M059J (cell line): ENCODE data around the gene LAPTM5. TPM values are rescaled to one million over a fixed set of nuclear protein-coding genes. Genes with fewer than 3 reads are reported as not detected.

Experiments used
- DNase-seq: peaks from one replicate; pipeline ENCODE4 v3.0.0-alpha.2; 2012; ENCODE audit warnings: low read depth
- total RNA-seq: library from RNA; depleted of rRNA; stranded (reverse); fragments of >200 nt; shearing (Covaris generic); gene quantifications from 2 replicates; pipeline ENCODE4 v1.2.3, GENCODE V29; 2014

LAPTM5 gene
- total RNA-seq, 1 experiment from 2014 or later, result 3.4 TPM

- peak; percentile 32 for DNase-seq
These were observed 13.4 kb downstream of the LAPTM5 start for GRCh38 chr1:30744060-30744756.

GRCh38 chr1:30743584-30744059 is 14.0 kb downstream of the LAPTM5 start:
- peak; percentile 33 for DNase-seq

GRCh38 chr1:30742963-30743559 is 14.5 kb downstream of the LAPTM5 start:
- no peak for DNase-seq

DNA sequence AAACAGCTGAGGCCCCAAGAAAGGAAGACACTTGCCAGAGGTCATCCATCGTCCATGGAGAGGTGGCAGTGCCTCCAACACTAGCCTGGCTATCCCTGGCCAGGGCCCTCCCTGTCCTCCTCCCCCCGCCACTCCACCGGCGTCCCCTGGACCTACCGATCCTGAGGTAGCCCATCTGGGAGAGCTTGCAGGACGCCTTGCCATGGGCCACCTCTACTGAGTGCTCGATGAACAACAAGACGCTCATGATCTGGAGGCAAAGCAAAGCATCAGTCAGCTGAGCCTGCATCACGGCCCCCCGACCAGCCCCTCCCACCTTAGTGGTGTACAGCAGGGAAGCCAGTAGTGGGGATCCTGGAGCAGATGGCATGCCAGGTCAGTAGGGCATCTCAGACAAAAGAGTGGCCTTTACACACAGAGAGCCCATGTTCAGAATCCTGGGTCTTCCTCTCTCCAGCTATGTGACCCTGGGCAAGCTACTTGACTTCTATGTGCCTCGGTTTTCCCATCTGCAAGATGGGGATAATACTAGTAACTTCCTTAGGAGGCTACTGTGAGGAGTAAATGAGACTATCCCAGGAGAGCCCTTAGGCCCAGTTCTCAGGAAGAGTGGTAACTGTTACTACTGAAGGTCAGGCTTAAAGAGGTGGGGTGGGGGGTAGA is 15.1 kb downstream of the LAPTM5 start:
- DNase-seq, result no peak

- peak; percentile 72 for DNase-seq
These were observed 16.2 kb downstream of the LAPTM5 start for GRCh38 chr1:30741239-30741894.

DNA sequence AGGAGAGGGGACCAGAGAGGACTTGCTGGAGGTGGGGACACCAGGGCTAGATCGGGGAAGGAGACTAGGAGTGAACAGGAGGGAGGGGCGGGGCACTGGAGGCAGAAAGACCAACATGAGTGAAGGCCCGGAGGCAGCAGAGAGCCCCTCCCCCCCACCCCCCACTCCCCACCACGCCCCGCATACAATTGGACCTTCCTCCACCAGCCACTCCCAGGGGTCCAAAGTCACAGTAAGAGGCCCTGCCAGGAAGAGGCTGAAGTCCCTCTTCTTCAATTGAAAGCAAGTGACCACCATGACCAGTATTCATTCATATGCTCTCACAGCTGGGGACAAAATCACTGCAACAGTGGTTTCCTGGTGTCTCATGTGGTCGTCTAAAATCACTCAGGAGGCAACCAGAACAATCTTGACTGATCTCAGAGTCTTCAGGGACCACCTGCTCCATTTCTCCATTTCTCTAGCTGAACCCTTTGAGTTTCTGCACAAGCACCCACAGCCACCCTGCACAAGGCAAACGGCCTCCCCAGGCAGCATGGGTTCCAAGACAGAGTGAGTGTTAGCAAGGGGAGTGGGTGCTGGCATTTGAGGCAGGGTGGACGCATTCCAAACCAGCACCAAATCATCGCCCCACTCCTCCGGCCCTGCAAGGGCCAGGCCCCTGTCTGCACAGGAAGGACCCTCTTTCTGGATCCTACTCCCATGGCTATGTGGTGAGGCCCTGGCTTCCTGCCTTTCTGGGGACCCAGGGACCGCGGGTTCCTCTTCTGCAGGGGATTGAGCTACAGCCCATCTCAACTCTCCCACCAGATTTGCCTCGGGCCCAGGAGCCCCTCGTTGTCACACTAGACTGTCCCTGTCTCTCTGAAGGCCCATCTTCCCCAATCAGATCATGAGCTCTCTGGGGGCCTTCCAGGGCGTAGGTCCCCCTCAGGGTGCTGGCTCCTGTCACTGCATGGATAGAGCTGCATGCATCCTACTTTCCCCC is 17.0 kb downstream of the LAPTM5 start:
- no peak for DNase-seq

DNA sequence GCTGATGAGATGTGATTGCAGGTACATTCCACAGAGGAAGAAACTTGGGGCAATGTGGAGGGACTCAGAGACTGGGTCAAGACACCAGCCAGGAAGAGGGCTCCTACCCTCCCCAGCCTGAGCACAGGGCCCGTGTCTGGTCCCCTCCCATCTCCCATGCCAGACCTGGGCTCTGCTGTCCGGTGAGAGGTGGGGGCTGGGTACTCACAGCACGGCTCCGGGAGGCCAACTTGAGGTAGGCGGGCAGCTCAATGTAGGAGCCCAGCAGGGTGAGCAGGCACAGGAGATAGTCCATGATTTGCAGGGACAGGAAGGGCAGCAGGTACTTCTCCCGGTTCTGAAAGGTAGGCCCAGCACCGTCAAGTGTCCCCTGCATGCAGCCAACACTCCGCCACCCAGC is 18.0 kb downstream of the LAPTM5 start:
- no peak for DNase-seq

DNA sequence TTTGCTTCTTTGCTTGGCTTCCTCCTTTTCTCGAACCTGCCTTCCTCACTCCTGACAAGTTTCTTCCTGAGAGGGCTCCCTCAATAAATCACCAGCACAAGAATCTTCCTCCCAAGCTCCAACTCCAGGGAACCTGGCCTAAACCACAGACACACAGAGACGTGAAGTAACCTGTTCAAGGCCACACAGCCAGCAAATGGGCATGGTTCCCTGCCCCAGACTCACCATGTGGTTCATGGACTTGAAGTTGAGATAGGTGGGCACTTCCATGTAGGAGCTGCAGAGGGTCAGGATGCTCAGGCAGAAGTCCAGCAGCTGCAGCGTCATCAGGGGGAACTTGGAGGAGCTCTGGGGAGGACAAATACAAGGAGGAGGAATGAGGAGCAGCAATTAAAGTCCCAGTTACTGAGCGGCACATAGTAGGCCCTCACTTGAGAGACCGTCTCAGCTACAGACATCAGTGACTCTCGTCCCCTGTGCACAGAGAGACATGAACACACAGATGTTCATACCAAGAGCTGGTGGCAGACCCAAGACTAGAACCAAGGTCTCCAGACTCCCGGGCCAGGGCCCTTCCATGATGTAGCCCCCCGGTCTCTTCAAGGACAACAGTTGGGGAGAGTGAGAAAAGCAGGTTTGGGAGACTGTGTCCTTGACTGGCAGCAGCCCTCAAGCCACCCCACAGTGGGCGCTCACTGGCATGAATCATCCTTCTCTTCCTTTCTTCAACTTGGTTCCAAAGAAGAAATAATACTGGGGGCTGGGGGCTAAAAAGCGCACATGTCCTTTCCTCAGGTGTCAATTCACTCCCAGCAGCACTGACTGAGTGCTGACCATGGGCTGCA is 18.6 kb downstream of the LAPTM5 start:
- no peak for DNase-seq

GRCh38 chr1:30738040-30738714 is 19.4 kb downstream of the LAPTM5 start:
- DNase-seq, result no peak

DNA sequence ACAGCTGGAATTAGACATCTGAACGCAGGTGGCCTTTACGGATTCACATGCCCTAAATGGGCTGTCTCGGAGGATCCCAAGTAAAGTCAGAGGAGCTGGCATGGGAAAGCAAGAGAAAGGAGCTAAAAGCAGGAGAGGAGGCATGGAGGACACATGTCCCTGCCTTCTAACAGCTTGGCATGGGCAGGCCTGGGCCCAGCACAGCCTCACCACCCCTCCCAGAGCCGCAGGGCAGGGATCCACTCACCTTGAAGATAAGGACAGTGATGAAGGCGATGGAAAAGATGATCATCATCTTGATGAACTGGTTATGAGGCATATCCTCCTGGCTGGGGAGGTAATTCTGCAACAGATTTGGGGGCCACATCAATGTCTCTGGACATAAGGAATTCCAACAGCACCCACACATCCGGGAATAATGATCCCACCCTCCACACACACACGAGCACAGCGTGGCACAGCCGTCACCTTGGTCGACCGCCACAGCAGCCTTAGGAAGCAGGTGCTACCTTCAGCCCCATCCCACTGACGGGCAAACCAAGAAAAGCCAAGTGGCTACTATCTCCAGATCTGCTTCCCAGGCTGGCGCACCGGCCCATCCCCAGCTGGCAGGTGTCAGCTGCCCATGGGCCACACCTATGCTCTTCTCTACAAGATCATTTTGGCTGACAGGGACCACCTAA is 20.1 kb downstream of the LAPTM5 start:
- DNase-seq, result no peak

- DNase-seq, result no peak
These were observed 21.7 kb downstream of the LAPTM5 start for GRCh38 chr1:30735668-30736498.

DNA sequence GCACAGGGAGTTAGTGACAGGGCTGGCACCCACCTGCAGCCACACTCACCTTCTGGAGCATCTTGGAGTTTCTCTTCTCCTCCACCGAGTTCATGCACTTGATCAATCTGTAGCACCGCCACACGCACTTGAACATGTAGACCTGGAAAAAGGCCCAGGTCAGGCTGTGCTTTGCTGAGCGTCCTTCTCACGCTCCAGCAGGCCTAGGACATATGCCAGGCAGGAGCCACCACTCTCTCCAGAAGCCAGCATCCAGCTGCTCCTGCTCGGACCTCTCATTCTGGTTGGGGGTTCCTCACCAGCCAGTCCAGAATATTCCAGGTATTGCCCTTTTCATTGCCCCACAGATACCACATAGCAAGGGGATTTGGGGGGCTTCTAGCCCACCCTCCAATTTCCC is 22.4 kb downstream of the LAPTM5 start:
- no peak for DNase-seq

DNA sequence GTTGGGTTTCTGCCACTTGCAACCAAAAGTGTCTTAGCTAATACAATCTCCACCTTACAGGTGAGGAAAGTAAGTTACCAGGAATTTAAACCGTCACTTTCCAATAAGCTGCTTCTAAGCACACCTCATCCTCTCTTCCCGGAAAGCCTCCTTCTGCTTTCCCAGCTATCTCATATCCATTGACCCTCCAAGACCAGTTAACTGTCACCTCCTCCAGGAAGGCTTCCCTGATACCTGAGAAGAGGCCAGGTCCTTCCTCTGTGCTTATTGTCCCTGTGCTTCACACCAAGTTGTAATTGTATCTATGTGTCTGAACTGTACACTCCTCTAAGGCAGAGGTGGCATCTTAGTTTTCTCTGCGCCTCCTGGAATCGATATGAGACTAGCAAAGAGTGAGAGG is 23.0 kb downstream of the LAPTM5 start:
- DNase-seq, result no peak

DNA sequence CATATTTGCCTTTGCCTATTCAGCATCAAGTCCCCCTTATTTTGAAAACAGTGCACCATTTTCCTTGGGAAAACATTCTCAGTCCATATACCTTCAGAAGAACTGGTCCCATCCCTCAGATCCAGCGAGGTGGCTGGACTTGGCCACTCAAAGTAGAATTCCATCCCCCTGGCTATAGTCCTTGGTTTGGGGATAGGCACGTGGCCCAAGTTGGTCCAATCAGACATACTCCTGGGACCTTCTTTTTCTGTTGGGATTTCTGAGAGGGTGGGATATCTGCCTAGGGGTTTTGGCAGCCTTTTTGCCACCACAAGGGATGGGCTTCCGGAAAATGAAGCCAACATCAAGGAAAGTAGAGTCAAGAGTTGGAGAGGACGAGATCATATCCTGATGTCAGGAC is 23.5 kb downstream of the LAPTM5 start:
- DNase-seq, result no peak

GRCh38 chr1:30733493-30733892 is 24.1 kb downstream of the LAPTM5 start:
- DNase-seq, result peak; percentile 64

GRCh38 chr1:30732277-30732996 is 25.1 kb downstream of the LAPTM5 start:
- DNase-seq, result peak; percentile 98

- DNase-seq, result no peak
These were observed 25.7 kb downstream of the LAPTM5 start for GRCh38 chr1:30731806-30732276.
